K562 (cell line): ENCODE results near the gene CMIP. TPM values are rescaled to one million over a fixed set of nuclear protein-coding genes. Genes with fewer than 3 reads are reported as not detected.

Experiments
- ATF1 ChIP-seq, 2 experiments: fragments of 450-650 bp in 1 of 2; IDR thresholded peaks; 2 replicates each; pipeline ENCODE4 v1.6.1; 2016; ENCODE audit warnings: missing compliant biosample characterization in 1 of 2, missing genetic modification characterization in 1 of 2
- C11orf30 ChIP-seq: fragments of 450-650 bp; IDR thresholded peaks from 2 replicates; pipeline ENCODE4 v1.6.1; 2016; ENCODE audit warnings: low read depth, mild to moderate bottlenecking
- CEBPZ ChIP-seq: fragments of 150-350 bp; IDR thresholded peaks from 2 replicates; pipeline ENCODE4 v1.6.1; 2014; ENCODE audit warnings: low read depth, mild to moderate bottlenecking, low read length, borderline replicate concordance
- HIVEP1 ChIP-seq: fragments of 250-450 bp; sonication (Bioruptor Pico); IDR thresholded peaks from 2 replicates; pipeline ENCODE4 v1.4.0; 2020; ENCODE audit warnings: mild to moderate bottlenecking
- ID3 ChIP-seq, 2 experiments: fragments of 250-450 bp in 1 of 2; fragments of 450-650 bp in 1 of 2; sonication (Bioruptor Pico) in 1 of 2; IDR thresholded peaks; 2 replicates each; pipeline versions ENCODE4 v1.6.1 to v1.8.0; 2016 to 2021; ENCODE audit warnings: mild to moderate bottlenecking in 2 of 2, moderate library complexity in 2 of 2, missing compliant biosample characterization in 1 of 2, missing genetic modification characterization in 1 of 2
- MAZ ChIP-seq, 2 experiments: fragments of 450-650 bp in 1 of 2; sonication (generic) in 1 of 2; formaldehyde crosslinking; IDR thresholded peaks in 1 of 2; conservative IDR thresholded peaks in 1 of 2; 2 replicates each; pipeline versions ENCODE4 v1.4.0 to v1.5.0; 2020; ENCODE audit warnings: mild to moderate bottlenecking in 1 of 2, missing genetic modification reagents in 1 of 2
- NEUROD1 ChIP-seq: fragments of 150-350 bp; IDR thresholded peaks from 2 replicates; pipeline ENCODE4 v1.6.1; 2014; ENCODE audit warnings: borderline replicate concordance, low read length, low read depth; ENCODE audit not compliant: partially characterized antibody
- NR2C1 ChIP-seq, 2 experiments: fragments of 450-650 bp; IDR thresholded peaks; 2 replicates each; pipeline ENCODE4 v1.6.1; 2017; ENCODE audit warnings: mild to moderate bottlenecking in 2 of 2, antibody characterized with exemption in 1 of 2, inconsistent platforms in 1 of 2, missing compliant biosample characterization in 1 of 2, missing genetic modification characterization in 1 of 2
- POLR2A ChIP-seq: fragments of 450-650 bp; conservative IDR thresholded peaks from 2 replicates; pipeline ENCODE4 v1.6.1; 2016
- RBM14 ChIP-seq: fragments of 200-400 bp; formaldehyde crosslinking; IDR thresholded peaks from 2 replicates; pipeline ENCODE4 v1.6.1; 2018; ENCODE audit warnings: low read depth, mild to moderate bottlenecking, low read length, moderate library complexity, borderline replicate concordance; ENCODE audit not compliant: insufficient read depth
- SOX6 ChIP-seq: fragments of 450-650 bp; IDR thresholded peaks from 2 replicates; pipeline ENCODE4 v1.6.1; 2014; ENCODE audit warnings: mild to moderate bottlenecking
- TAF15 ChIP-seq: fragments of 200-400 bp; formaldehyde crosslinking; IDR thresholded peaks from 2 replicates; pipeline ENCODE4 v1.6.1; 2017; ENCODE audit warnings: mild to moderate bottlenecking, low read depth, low read length, moderate library complexity
- ZNF408 ChIP-seq: fragments of 250-450 bp; sonication (Bioruptor Pico); IDR thresholded peaks from 2 replicates; pipeline ENCODE4 v1.4.0; 2020; ENCODE audit warnings: low read depth, mild to moderate bottlenecking, moderate library complexity
- polyA plus RNA-seq, 8 experiments: library from polyadenylated mRNA; depleted of rRNA in 4 of 8; stranded (reverse) in 5 of 8; unstranded in 3 of 8; fragments of >200 nt; fragmentation: Nextera tagmentation in 2 of 8; fragmentation: Illumina TruSeq in 1 of 8; extraction: Ambion mirVana in 2 of 8; extraction: Trizol in 1 of 8; gene quantifications; 2 replicates each; pipeline versions ENCODE4 v1.2.1 to v1.2.3, GENCODE V29; 2011 to 2014; ENCODE audit warnings: inconsistent platforms in 1 of 8, missing spikeins in 1 of 8
- total RNA-seq, 7 experiments: library from RNA; depleted of rRNA in 6 of 7; stranded (reverse); fragments of >200 nt in 6 of 7; fragmentation: Illumina TruSeq in 2 of 7; extraction: Trizol in 2 of 7; gene quantifications; 2 replicates each; pipeline versions ENCODE4 v1.2.1 to v1.2.3, GENCODE V29; 2011 to 2021; ENCODE audit warnings: low replicate concordance in 1 of 7
- TF ChIP-seq, protein P1 (sequence below): fragments of 250-450 bp; sonication (Bioruptor Pico); IDR thresholded peaks from 2 replicates; pipeline ENCODE4 v1.5.1; 2021; ENCODE audit warnings: mild to moderate bottlenecking
- TF ChIP-seq, protein P2 (sequence below): fragments of 250-450 bp; sonication (Bioruptor Pico); IDR thresholded peaks from 2 replicates; pipeline ENCODE4 v1.5.0; 2021
- TF ChIP-seq, protein P3 (sequence below): fragments of 450-650 bp; IDR thresholded peaks from 2 replicates; pipeline ENCODE4 v1.6.1; 2016; ENCODE audit warnings: antibody characterized with exemption

The CMIP gene
- total and polyA plus RNA-seq, 9 of the 15 experiments (the other 6 are each of a cell fraction or from before 2014, with no cell fraction given), result 0.94 to 82.5 (median 10.3) TPM

DNA sequence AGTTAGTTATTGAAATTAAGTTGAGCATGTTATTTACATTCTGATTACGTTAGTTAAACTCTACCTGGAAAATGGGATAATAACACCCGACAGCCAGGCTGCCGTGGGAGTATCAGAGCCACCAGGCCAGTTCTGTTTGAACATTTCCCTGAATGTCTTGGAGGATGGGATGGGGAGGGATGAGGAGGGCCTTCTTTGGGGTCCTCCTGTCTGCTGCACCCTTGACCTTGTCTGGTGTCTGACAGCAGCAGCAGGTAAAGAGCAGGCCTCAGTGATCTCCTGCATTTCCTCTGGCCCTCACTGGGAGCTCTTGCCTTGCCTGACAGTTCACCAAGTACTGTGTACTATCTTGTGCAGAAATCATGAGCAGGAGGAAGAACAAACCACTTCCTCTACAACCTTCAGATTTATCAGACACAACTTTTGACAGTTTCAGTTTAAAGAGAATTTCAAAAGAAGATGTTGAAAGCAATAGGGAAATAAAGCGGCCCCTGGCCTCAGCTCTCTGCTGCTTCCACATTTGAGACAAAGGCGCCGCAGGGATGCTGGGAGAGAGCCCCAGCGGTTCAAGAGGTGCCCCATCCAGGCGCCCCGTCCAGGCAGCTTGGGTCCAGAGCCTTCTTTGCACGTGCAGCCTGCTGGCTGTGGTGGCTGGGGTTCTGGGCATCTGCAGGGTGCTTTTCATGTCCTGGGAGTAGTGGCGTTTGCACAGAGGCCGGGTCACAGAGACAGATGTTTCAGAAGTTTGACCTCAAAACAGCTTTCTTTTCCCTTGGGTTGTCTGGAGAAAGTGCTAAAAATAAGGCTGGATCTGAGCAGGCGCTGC is 25.3 kb downstream of the CMIP start (continued):
- TF ChIP-seq, protein P1, sequence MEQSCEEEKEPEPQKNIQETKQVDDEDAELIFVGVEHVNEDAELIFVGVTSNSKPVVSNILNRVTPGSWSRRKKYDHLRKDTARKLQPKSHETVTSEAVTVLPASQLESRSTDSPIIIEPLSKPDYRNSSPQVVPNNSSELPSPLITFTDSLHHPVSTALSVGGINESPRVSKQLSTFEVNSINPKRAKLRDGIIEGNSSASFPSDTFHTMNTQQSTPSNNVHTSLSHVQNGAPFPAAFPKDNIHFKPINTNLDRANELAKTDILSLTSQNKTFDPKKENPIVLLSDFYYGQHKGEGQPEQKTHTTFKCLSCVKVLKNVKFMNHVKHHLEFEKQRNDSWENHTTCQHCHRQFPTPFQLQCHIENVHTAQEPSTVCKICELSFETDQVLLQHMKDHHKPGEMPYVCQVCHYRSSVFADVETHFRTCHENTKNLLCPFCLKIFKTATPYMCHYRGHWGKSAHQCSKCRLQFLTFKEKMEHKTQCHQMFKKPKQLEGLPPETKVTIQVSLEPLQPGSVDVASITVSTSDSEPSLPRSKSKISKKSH (CRISPR knock-in tag), result no peak
- TF ChIP-seq TAF15 (no peak), HIVEP1 (no peak), POLR2A (no peak), ATF1 (CRISPR knock-in tag; IDR thresholded peaks at IDR 0.05) (no peak), ATF1 (tag; IDR thresholded peaks at IDR 0.05) (peak; percentile 17; the same call in 1 of the 2 replicates), NEUROD1 (no peak), ID3 (CRISPR knock-in tag; IDR thresholded peaks at IDR 0.05) (no peak), ID3 (tag; IDR thresholded peaks at IDR 0.05) (0 out of 2 replicates have a peak, but pooled peaks have one; percentile 35), CEBPZ (no peak), MAZ (CRISPR knock-in tag; conservative IDR thresholded peaks at IDR 0.05 in 1 of 2, IDR thresholded peaks at IDR 0.05 in 1 of 2) (0 out of 4 replicates have a peak, but pooled peaks of 1 of the 2 experiments have one; percentile 25), NR2C1 (IDR thresholded peaks at IDR 0.05) (no peak), NR2C1 (tag; IDR thresholded peaks at IDR 0.05) (no peak), RBM14 (no peak), C11orf30 (no peak), ZNF408 (CRISPR knock-in tag) (no peak), SOX6 (peak; percentile 78)
- TF ChIP-seq, protein P2, sequence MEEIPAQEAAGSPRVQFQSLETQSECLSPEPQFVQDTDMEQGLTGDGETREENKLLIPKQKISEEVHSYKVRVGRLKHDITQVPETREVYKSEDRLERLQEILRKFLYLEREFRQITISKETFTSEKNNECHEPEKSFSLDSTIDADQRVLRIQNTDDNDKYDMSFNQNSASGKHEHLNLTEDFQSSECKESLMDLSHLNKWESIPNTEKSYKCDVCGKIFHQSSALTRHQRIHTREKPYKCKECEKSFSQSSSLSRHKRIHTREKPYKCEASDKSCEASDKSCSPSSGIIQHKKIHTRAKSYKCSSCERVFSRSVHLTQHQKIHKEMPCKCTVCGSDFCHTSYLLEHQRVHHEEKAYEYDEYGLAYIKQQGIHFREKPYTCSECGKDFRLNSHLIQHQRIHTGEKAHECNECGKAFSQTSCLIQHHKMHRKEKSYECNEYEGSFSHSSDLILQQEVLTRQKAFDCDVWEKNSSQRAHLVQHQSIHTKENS (CRISPR knock-in tag), result no peak
- TF ChIP-seq, protein P3, sequence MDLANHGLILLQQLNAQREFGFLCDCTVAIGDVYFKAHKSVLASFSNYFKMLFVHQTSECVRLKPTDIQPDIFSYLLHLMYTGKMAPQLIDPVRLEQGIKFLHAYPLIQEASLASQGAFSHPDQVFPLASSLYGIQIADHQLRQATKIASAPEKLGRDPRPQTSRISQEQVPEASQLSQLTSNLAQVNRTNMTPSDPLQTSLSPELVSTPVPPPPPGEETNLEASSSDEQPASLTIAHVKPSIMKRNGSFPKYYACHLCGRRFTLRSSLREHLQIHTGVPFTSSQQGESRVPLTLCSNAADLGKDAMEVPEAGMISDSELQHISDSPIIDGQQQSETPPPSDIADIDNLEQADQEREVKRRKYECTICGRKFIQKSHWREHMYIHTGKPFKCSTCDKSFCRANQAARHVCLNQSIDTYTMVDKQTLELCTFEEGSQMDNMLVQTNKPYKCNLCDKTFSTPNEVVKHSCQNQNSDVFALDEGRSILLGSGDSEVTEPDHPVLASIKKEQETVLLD, result no peak
